ENCODE results near the gene SLIT1. TPM values are rescaled to one million over a fixed set of nuclear protein-coding genes. Genes with fewer than 3 reads are reported as not detected.

The SLIT1 gene
- total and polyA plus RNA-seq, 3 donors from 2014 or later = 1.9 to 4.6 (median 2.5) TPM

DNA sequence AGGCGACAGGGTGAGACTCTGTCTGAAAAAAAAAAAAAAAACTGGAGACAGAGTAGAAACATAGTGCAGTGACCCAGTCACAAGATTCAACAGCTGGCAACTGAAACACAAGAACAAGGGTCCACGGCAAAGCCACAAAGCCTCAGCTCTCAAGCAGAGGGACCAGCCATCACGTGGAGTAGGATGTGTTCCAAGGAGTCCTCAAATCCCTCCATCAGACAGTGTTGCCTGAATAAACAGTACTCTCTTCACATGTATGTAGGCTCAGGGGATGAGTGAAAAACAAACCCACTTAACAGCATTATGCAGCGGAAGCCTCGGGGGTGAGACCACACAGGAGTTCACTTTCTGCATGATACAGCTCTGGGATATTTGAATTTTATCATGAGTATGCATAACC, 62.0 kb downstream of the SLIT1 start:
- Histone ChIP-seq H3K36me3 (ENCODE audit: low read depth, missing control alignments) (no peaks in the 10 kb centered on the region), H3K27ac (no peak overlapping the region), H3K4me3 (no peak overlapping the region), H3K4me1 (no peaks in the 10 kb centered on the region), H3K27me3 (no peaks in the 10 kb centered on the region), H3K9me3 (no peaks in the 10 kb centered on the region)
- 82 to 86% methylated on average over 5 of the region's 5 CpGs for WGBS, 2 donors
- DNase-seq = no peak
- intact Hi-C loops (cut with DNase I; ENCODE audit: low total_unique reads) = no loop called here
- TF ChIP-seq POLR2A (IDR thresholded peaks at IDR 0.05) = no peak
- TF ChIP-seq, protein P1, sequence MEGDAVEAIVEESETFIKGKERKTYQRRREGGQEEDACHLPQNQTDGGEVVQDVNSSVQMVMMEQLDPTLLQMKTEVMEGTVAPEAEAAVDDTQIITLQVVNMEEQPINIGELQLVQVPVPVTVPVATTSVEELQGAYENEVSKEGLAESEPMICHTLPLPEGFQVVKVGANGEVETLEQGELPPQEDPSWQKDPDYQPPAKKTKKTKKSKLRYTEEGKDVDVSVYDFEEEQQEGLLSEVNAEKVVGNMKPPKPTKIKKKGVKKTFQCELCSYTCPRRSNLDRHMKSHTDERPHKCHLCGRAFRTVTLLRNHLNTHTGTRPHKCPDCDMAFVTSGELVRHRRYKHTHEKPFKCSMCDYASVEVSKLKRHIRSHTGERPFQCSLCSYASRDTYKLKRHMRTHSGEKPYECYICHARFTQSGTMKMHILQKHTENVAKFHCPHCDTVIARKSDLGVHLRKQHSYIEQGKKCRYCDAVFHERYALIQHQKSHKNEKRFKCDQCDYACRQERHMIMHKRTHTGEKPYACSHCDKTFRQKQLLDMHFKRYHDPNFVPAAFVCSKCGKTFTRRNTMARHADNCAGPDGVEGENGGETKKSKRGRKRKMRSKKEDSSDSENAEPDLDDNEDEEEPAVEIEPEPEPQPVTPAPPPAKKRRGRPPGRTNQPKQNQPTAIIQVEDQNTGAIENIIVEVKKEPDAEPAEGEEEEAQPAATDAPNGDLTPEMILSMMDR (IDR thresholded peaks at IDR 0.05) = no peak

DNA sequence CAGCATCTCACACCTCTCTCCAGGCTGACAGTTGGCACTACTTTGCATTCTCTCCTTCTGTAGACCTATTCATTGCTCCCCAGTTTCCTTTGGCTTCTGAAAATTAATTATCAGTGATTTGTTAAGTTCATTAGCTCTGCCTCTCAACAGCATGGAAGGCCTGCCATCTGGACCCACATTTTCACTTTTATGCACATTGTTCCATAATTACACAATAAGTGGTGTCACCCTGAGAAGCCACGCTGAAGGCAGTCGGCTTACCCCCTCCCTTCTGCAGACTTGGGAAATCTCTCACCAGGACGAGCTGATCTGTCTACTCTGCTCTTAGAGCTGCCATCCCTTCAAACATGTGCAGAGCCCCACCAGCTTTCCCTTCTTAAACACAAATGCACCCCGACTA, 64.7 kb downstream of the SLIT1 start:
- WGBS, 2 donors = 85 to 88% methylated on average over 4 of the region's 4 CpGs
- intact Hi-C loops (cut with DNase I; ENCODE audit: low total_unique reads) = no loop called here
- no peaks in the 10 kb centered on the region for H3K9me3 ChIP-seq
- no peaks in the 10 kb centered on the region for H3K4me1 ChIP-seq
- no peak for TF ChIP-seq POLR2A (IDR thresholded peaks at IDR 0.05)
- TF ChIP-seq, protein P1 (IDR thresholded peaks at IDR 0.05) = no peak
- no peak for DNase-seq
- no peaks in the 10 kb centered on the region for H3K36me3 ChIP-seq (ENCODE audit: low read depth, missing control alignments)
- no peak overlapping the region for H3K27ac ChIP-seq
- H3K27me3 ChIP-seq = no peaks in the 10 kb centered on the region
- no peak overlapping the region for H3K4me3 ChIP-seq

GRCh38 chr10:97120370-97120769, 65.4 kb downstream of the SLIT1 start:
- DNase-seq = no peak
- no peaks in the 10 kb centered on the region for H3K4me1 ChIP-seq
- intact Hi-C loops (cut with DNase I; ENCODE audit: low total_unique reads) = no loop called here
- TF ChIP-seq, protein P1 (IDR thresholded peaks at IDR 0.05) = no peak
- no peak for TF ChIP-seq POLR2A (IDR thresholded peaks at IDR 0.05)
- WGBS, 2 donors = 61 to 71% methylated on average over 15 of the region's 15 CpGs
- no peaks in the 10 kb centered on the region for H3K9me3 ChIP-seq
- H3K36me3 ChIP-seq (ENCODE audit: low read depth, missing control alignments) = no peaks in the 10 kb centered on the region
- no peak overlapping the region for H3K27ac ChIP-seq
- H3K27me3 ChIP-seq = no peaks in the 10 kb centered on the region
- H3K4me3 ChIP-seq = no peak overlapping the region

GRCh38 chr10:97119058-97119745, 66.6 kb downstream of the SLIT1 start:
- TF ChIP-seq POLR2A (IDR thresholded peaks at IDR 0.05) = no peak
- TF ChIP-seq, protein P1 (IDR thresholded peaks at IDR 0.05) = no peak
- WGBS, 2 donors = 43 to 64% methylated on average over 13 to 20 of the region's 20 CpGs
- Histone ChIP-seq H3K27ac (no peak overlapping the region), H3K36me3 (ENCODE audit: low read depth, missing control alignments) (no peaks in the 10 kb centered on the region), H3K27me3 (no peaks in the 10 kb centered on the region), H3K4me3 (no peak overlapping the region), H3K4me1 (no peaks in the 10 kb centered on the region), H3K9me3 (no peaks in the 10 kb centered on the region)
- DNase-seq = no peak
- intact Hi-C loops (cut with DNase I; ENCODE audit: low total_unique reads) = no loop called here

- TF ChIP-seq POLR2A (IDR thresholded peaks at IDR 0.05) = no peak
- TF ChIP-seq, protein P1 (IDR thresholded peaks at IDR 0.05) = no peak
- no peak for DNase-seq
- H3K9me3 ChIP-seq = no peaks in the 10 kb centered on the region
- H3K27me3 ChIP-seq = no peaks in the 10 kb centered on the region
- H3K4me1 ChIP-seq = no peaks in the 10 kb centered on the region
- no peak overlapping the region for H3K4me3 ChIP-seq
- intact Hi-C loops (cut with DNase I; ENCODE audit: low total_unique reads) = no loop called here
- H3K36me3 ChIP-seq (ENCODE audit: low read depth, missing control alignments) = no peaks in the 10 kb centered on the region
- 54 to 60% methylated on average over 3 of the region's 3 CpGs for WGBS, 2 donors
- H3K27ac ChIP-seq = no peak overlapping the region
Measured at GRCh38 chr10:97117372-97117771, 68.4 kb downstream of the SLIT1 start.

Data from testis (tissue), 3 donors.